Fibroblast of pulmonary artery (primary cell): ENCODE results near the gene OTOS.

Experiments
- DNase-seq: peaks from one replicate; pipeline ENCODE4 v3.0.0-alpha.2; 2010; ENCODE audit warnings: low read depth
- H3K4me3 ChIP-seq: replicated peaks from 2 replicates; pipeline ENCODE4 v1.5.1; 2011; ENCODE audit warnings: low read depth, mild to moderate bottlenecking, control low read depth, low read length, moderate library complexity
- CTCF ChIP-seq: IDR thresholded peaks from 2 replicates; pipeline ENCODE4 v1.5.1; 2011; ENCODE audit warnings: mild to moderate bottlenecking, control low read depth, low read length, inconsistent platforms; ENCODE audit errors: missing control alignments

The OTOS gene

DNA sequence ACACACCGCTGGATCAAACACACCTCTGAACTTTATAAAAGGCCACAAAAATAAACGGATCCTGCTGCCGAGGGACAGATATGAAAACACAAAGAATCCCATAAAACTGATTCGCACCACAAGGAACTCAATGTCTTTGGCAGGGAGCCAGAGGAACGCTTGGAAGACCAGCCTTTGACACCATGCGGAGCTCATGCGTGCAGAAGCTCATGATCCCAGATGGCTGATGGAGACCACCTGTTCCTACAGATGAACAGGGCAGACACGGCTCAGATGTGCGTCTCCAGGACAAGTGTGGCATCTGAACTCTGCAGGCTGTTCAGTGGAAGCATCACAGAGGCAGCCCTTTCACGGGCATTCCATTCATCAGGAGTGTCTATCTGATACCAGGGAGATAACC, 29.2 kb downstream of the OTOS start:
- peak; percentile 12 for DNase-seq
- no peak overlapping the region for H3K4me3 ChIP-seq
- TF ChIP-seq CTCF: no peak

DNA sequence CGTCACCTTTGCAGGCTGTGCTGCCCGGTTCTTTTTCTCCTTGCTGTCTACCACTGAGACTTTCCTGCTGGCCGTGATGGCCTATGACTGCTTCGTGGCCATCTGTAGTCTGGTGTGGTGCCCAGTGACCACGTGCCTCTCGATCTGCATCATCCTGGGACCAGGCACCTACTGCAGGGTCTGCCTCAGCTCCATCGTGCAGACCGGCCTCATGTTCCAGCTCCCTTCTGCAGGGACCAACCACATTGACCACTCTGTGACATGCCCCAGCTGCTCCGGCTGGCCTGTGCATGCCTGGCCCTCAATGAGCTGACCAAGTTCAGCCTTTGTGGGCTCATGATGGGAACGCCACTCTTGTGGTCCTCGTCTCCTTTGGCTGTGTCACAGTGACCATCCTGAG, 31.1 kb downstream of the OTOS start:
- DNase-seq: no peak
- H3K4me3 ChIP-seq: no peak overlapping the region
- no peak for TF ChIP-seq CTCF

DNA sequence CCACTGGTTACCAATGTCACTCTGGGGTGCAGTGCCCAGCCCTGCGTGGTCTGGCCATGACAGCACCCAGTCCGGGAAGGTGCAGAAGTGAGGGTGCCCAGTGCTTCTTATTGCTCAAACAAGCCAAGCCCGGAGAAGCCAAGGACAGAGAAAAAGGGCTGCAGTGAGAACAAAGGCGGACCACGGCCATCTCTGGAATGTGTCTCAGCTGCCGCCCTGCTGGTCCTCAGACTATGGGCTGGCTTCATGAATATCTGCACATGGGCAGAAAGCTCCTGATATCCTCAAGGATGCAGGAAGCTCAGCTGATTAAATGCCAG, 33.0 kb downstream of the OTOS start:
- H3K4me3 ChIP-seq: no peak overlapping the region
- DNase-seq: no peak
- TF ChIP-seq CTCF: no peak

GRCh38 chr2:240106765-240107476, 33.5 kb downstream of the OTOS start:
- TF ChIP-seq CTCF: no peak
- no peak for DNase-seq

GRCh38 chr2:240105982-240106381, 34.5 kb downstream of the OTOS start:
- TF ChIP-seq CTCF: no peak
- no peak overlapping the region for H3K4me3 ChIP-seq

More at GRCh38 chr2:240106765-240107476, 33.5 kb downstream of the OTOS start:
- no peak overlapping the region for H3K4me3 ChIP-seq

GRCh38 chr2:240103136-240103535, 37.3 kb downstream of the OTOS start:
- H3K4me3 ChIP-seq: no peak overlapping the region
- TF ChIP-seq CTCF: no peak
- DNase-seq: no peak

More at GRCh38 chr2:240105982-240106381, 34.5 kb downstream of the OTOS start:
- DNase-seq: no peak

GRCh38 chr2:240098349-240098748, 42.1 kb downstream of the OTOS start:
- DNase-seq: no peak
- H3K4me3 ChIP-seq: no peak overlapping the region
- TF ChIP-seq CTCF: no peak
